Activated CD4-positive, alpha-beta T cell treated with anti-CD3 and anti-CD28 coated beads, Interleukin-2, amount 10 ng/mL, durations not matched to agents 24 days and 14 days (primary cell): ENCODE measurements around the gene C16orf74. TPM values are rescaled to one million over a fixed set of nuclear protein-coding genes. Genes with fewer than 3 reads are reported as not detected.
A peak's percentile ranks its signal among the peaks of the same experiment; 100 is the strongest.

Experiments used
- DNase-seq: peaks from one replicate; pipeline ENCODE4 v3.0.0; 2022
- H3K27ac Mint-ChIP-seq: one replicate; pipeline ENCODE4 v1.8.0; 2022; ENCODE audit warnings: mild to moderate bottlenecking, mixed read lengths
- H3K27me3 Mint-ChIP-seq: one replicate; pipeline ENCODE4 v1.8.0; 2022; ENCODE audit warnings: mixed read lengths
- H3K36me3 Mint-ChIP-seq: one replicate; pipeline ENCODE4 v1.8.0; 2022; ENCODE audit warnings: low read depth, mild to moderate bottlenecking, mixed read lengths
- H3K4me1 Mint-ChIP-seq: one replicate; pipeline ENCODE4 v1.8.0; 2021; ENCODE audit warnings: mixed read lengths
- H3K4me3 Mint-ChIP-seq: one replicate; pipeline ENCODE4 v1.8.0; 2022; ENCODE audit warnings: mild to moderate bottlenecking, moderate library complexity, mixed read lengths
- H3K9me3 Mint-ChIP-seq: one replicate; pipeline ENCODE4 v1.8.0; 2021; ENCODE audit warnings: mixed read lengths
- intact Hi-C: fragments of 100-400 bp; cut with micrococcal nuclease; formaldehyde crosslinking; loops from one replicate; pipeline ENCODE4 v1.15.1; 2023
- total RNA-seq: library from RNA; stranded (reverse); gene quantifications from 2 replicates; pipeline ENCODE4 v1.2.3, GENCODE V29; 2022

The C16orf74 gene
- total RNA-seq, 1 donor from 2014 or later = 0.19 TPM

DNA sequence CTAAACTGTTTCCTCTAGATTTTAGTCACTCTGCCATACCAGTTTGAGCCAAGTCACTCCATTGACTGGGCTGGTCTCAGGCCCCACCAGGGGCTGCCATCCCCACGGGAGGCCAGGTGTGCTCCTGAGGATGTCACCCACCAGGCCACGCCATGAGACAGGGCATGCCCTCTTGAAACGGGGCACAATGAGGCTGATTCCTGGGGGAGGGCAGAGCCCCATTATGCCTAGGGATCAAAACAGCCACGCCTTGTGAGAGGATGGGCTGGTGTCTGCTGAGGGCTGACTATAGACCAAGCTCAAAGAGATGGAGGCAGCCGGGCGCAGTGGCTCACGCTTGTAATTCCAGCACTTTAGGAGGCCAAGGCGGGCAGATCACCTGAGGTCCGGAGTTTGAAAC, 83.6 kb downstream of the C16orf74 start:
- Mint-ChIP-seq H3K36me3 (peaks cover 52% of the 10 kb centered on the region), H3K4me1 (peaks cover 1% of the 10 kb centered on the region), H3K27me3 (no peaks in the 10 kb centered on the region), H3K27ac (no peak overlapping the region), H3K4me3 (no peak overlapping the region), H3K9me3 (no peaks in the 10 kb centered on the region)
- no peak for DNase-seq
- intact Hi-C loops = no loop called here

DNA sequence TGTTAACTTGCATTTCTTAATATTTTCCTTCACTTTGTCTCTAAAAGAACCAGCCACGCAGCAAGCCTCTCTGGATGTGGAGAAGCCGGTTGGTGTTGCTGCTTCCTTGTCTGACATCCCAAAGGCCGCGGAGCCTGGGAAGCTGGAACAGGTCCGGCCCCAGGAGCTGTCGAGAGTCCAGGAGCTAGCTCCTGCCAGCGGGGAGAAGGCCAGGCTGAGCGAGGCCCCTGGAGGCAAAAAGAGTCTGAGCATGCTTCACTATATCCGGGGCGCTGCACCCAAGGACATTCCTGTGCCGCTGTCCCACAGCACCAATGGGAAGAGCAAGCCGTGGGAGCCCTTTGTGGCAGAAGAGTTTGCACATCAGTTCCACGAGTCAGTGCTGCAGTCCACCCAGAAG, 85.0 kb downstream of the C16orf74 start:
- intact Hi-C loops = no loop called here
- Mint-ChIP-seq H3K4me3 (no peak overlapping the region), H3K9me3 (no peaks in the 10 kb centered on the region), H3K4me1 (peaks cover 1% of the 10 kb centered on the region), H3K27ac (no peak overlapping the region), H3K36me3 (peaks cover 47% of the 10 kb centered on the region), H3K27me3 (no peaks in the 10 kb centered on the region)
- DNase-seq = no peak

DNA sequence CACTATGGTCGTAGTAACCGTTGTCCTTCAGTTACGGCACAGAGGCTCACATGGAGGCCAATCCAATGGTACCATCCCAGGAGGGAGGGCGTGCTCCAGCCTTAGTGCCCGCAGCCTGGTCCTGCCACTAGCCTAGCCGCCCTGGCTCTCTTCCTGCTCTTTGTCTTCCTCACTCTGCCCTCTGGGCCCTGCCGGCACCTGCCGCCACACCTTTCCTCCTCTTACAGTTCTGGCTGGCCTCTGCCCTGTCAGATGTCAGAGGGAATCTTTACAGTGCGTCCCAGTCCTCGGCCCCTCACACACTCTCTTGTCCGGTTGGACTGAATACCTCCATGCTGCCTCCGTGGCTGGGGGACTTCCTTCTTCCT, 85.5 kb downstream of the C16orf74 start:
- H3K36me3 Mint-ChIP-seq = peaks cover 43% of the 10 kb centered on the region
- no peak overlapping the region for H3K27ac Mint-ChIP-seq
- intact Hi-C loops = no loop called here
- no peak for DNase-seq
- H3K4me1 Mint-ChIP-seq = peaks cover 1% of the 10 kb centered on the region
- no peak overlapping the region for H3K4me3 Mint-ChIP-seq
- H3K27me3 Mint-ChIP-seq = no peaks in the 10 kb centered on the region
- H3K9me3 Mint-ChIP-seq = no peaks in the 10 kb centered on the region

DNA sequence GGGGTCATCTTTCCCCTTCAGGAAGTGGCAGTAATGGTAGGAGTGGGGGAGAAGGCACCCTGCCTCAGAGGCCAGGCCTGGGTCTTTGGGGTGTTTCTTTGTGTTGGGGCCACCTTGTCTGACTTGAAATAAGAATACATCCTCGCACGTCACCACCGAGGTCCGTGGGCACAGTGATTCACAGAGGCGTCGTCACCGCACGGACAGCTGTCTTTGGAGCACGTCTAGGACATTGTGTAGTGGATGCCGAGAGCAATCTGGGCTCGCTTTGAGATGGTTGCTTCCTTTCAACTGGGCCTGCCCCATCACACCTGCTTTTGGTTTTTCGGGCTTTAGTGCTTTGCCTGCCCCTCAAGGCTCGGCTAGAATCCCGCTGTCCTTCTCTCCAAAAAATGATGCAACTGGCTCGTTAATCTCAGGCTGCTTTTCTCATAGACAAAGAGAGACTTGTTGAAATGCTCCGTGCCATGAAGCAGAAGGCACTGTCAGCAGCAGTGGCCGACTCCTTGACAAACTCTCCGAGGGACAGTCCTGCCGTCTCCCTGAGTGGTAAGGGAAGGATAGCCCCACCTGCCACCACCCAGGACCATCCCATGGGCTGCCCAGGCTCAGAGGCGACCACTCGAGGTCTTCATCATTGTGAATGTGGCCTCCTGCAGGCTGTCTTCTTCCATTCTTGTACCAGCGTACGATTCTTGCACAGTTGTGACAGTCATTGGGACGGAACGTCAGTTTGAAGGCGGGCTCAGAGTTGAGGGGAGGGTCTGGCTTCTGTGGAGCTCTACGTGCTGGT, 86.1 kb downstream of the C16orf74 start:
- DNase-seq = no peak
- Mint-ChIP-seq H3K27me3 (no peaks in the 10 kb centered on the region), H3K4me1 (peaks cover 2% of the 10 kb centered on the region), H3K27ac (no peak overlapping the region), H3K36me3 (peaks cover 38% of the 10 kb centered on the region), H3K9me3 (no peaks in the 10 kb centered on the region), H3K4me3 (no peak overlapping the region)
- intact Hi-C loops = no loop called here

DNA sequence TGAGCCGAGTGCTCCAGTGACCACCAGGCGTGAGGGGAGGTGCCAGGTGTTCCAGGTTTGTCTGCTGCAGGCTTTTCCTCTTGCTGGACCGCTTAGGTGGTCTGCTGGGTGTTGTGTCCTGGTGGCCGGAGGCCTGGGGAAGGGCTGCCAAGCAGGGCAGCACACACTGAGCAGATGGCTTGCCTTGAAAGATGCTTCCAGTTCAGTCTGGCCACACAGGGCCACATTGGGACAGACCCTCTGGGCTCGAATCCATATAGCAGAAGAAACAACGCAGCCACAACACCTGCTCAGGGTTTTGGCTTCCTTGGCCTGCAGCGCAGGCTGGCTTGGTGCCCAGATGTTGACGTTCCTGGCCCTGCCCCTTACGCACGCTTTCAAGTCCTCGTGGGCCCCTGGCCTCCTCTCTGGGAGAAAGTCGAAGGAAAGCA, 87.0 kb downstream of the C16orf74 start:
- H3K4me3 Mint-ChIP-seq = no peak overlapping the region
- intact Hi-C loops = no loop called here
- no peaks in the 10 kb centered on the region for H3K9me3 Mint-ChIP-seq
- no peaks in the 10 kb centered on the region for H3K27me3 Mint-ChIP-seq
- H3K4me1 Mint-ChIP-seq = peaks cover 4% of the 10 kb centered on the region
- H3K27ac Mint-ChIP-seq = no peak overlapping the region
- H3K36me3 Mint-ChIP-seq = peaks cover 35% of the 10 kb centered on the region
- no peak for DNase-seq

DNA sequence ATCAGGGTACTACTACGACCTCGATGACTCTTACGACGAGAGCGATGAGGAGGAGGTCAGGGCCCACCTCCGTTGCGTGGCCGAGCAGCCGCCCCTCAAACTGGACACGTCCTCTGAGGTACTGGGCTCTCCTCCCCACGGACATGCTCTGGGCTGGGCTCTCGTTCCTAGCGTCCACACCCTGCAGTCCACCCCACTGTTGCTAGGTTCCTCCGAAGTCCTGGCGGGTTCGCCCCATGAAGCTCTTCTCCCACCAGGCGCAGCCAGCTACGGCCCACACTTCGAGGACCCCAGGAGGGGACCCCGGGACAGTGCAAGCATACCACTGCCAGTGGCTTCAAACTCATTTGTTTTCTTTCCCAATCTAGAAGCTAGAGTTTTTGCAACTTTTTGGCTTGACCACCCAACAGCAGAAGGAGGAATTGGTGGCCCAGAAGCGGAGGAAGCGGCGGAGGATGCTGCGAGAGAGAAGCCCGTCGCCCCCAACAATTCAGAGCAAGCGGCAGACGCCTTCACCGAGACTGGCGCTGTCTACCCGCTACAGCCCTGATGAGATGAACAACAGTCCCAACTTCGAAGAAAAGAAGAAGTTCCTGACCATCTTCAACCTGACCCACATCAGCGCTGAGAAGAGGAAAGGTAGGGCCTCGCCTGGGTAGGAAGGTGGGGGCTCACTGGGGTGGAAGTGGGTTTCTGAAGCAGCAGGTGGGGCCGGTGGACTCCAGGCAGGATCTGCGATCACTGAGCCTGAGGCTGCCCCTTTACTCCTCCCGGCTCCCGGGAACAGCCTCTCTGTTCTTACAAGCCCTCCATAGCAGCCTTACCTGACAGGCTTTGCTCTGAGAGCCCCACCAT, 87.7 kb downstream of the C16orf74 start:
- Mint-ChIP-seq H3K9me3 (no peaks in the 10 kb centered on the region), H3K27ac (no peak overlapping the region), H3K27me3 (no peaks in the 10 kb centered on the region), H3K4me1 (peaks cover 4% of the 10 kb centered on the region), H3K4me3 (no peak overlapping the region), H3K36me3 (peaks cover 33% of the 10 kb centered on the region)
- DNase-seq = no peak
- intact Hi-C loops = no loop called here

DNA sequence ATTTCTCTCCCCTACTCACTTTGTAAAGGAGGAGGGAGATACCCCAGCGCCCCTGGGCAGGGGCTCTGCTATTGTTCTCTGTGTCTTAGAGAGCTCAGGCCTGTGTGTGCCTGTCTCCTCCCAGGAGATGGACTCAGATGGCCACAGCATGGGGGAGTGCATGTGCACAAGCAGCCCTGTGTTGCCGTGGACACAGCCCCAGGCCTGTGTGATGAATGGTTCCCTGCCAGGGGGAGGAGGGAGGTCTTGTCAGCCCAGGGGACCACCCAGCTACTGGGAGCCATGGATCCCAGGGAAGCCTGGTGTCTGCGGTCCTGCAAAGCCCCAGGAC, 88.4 kb downstream of the C16orf74 start:
- Mint-ChIP-seq H3K27ac (no peak overlapping the region), H3K27me3 (no peaks in the 10 kb centered on the region), H3K36me3 (peaks cover 29% of the 10 kb centered on the region), H3K9me3 (no peaks in the 10 kb centered on the region), H3K4me1 (peaks cover 3% of the 10 kb centered on the region), H3K4me3 (no peak overlapping the region)
- no peak for DNase-seq
- intact Hi-C loops = no loop called here

DNA sequence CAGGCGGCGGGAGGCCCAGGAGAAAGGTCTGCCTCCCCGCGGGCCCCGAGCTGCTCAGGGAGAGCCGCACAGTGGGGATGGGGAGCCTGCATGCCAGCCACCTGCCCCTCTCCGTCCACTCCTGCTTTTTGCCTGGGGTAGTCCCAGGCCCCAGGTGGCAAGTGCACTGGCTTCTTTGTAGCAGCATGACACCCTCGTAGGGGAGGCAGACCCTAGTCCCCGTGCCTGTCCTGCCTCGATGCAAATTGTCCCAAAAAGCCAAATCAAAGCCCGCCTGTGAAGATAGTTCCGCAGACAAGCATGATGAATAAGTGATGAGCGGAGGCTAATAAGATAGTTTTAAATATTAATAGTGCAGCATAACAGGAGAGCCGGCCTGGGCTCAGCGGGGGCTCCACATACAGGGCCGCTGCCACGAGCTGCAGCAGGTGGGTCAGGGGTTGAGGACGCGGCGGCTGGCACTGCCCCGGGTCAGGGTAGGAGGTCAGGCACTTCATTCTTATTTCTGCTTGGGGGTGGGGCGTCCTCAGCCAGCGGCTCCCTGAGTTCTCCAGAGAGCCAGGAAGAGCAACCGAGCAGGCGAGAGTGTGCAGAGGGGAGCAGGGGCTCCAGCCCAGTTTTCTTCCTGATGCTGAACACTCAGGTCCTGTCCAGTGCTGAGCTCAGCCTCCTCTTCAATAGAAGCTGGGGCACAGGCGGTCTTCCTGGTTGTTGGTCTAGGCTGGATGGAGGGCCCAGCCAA, 89.0 kb downstream of the C16orf74 start:
- peaks cover 3% of the 10 kb centered on the region for H3K4me1 Mint-ChIP-seq
- H3K36me3 Mint-ChIP-seq = peaks cover 28% of the 10 kb centered on the region
- intact Hi-C loops = no loop called here
- DNase-seq = no peak
- H3K27me3 Mint-ChIP-seq = no peaks in the 10 kb centered on the region
- H3K4me3 Mint-ChIP-seq = no peak overlapping the region
- no peak overlapping the region for H3K27ac Mint-ChIP-seq
- no peaks in the 10 kb centered on the region for H3K9me3 Mint-ChIP-seq

DNA sequence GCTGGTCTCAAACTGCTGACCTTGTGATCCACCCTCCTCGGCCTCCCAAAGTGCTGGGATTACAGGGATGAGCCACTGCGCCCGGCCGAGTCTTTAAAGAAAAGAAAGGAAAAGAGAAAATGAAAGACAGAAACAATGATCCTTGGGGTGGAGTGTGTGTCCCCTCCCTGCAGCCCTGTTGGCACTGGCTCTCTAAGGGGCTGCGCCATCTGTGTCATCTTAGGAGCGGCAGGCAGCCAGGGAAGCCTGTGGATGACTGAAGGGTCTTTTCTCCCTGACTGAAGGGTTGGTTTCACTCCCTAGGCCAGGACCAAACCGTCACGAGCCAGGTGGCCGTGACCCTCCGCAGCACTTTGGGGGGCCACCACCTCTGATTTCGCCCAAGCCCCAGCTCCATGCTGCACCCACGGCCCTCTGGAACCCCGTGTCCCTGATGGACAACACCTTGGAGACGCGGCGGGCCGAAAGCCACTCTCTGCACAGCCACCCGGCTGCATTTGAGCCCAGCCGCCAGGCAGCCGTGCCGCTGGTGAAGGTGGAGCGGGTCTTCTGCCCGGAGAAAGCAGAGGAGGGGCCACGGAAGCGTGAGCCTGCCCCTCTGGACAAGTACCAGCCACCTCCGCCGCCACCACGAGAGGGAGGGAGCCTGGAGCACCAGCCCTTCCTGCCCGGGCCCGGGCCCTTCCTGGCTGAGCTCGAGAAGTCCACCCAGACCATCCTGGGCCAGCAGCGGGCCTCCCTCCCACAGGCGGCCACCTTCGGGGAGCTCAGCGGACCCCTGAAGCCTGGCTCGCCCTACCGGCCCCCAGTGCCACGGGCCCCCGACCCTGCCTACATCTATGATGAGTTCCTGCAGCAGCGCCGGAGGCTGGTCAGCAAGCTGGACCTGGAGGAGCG, 89.8 kb downstream of the C16orf74 start:
- no peak overlapping the region for H3K27ac Mint-ChIP-seq
- H3K9me3 Mint-ChIP-seq = no peaks in the 10 kb centered on the region
- H3K36me3 Mint-ChIP-seq = peaks cover 27% of the 10 kb centered on the region
- no peak overlapping the region for H3K4me3 Mint-ChIP-seq
- H3K4me1 Mint-ChIP-seq = peaks cover 3% of the 10 kb centered on the region
- intact Hi-C loops = no loop called here
- H3K27me3 Mint-ChIP-seq = no peaks in the 10 kb centered on the region
- DNase-seq = no peak

DNA sequence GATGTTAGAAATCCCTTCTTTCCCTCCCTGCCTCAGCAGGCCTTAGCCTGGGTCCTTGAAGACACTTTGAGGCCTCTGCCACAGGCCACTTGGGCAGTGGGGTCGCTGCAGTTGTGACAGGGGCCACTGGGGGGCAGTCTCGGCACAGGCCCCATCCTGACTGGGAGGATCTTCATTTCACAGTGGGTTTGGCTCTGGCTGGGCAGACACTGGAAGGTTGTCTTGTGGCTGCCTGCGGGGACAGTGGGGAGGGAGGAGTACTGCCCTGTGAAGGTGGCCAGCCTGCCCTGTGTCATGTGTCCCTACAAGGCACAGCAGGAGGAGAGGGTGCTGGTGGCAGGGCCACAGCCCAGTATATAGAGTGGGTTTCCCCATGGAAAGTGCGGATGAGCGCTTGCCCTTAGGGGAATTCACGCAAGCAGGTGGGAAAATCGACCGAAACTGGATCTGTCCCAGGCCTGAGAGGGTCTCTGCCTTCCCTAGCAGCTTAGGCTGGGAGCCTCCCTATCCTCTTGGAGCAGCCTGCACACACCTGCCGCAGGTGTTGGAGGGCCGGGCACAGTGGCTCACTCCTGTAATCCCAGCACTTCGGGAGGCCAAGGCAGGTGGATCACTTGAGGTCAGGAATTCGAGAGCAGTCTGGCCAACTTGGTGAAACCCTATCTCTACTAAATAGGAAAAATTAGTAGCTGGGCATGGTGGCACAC, 90.9 kb downstream of the C16orf74 start:
- peaks cover 3% of the 10 kb centered on the region for H3K4me1 Mint-ChIP-seq
- no peak overlapping the region for H3K4me3 Mint-ChIP-seq
- H3K9me3 Mint-ChIP-seq = no peaks in the 10 kb centered on the region
- H3K27me3 Mint-ChIP-seq = no peaks in the 10 kb centered on the region
- DNase-seq = peak; percentile 88
- intact Hi-C loops = loop anchor here (1.0 kb wide), 1 partner anchor 58 kb away; no protein-coding TSS in a partner anchor
- peak overlapping the region; percentile 41 for H3K27ac Mint-ChIP-seq
- H3K36me3 Mint-ChIP-seq = peaks cover 23% of the 10 kb centered on the region

DNA sequence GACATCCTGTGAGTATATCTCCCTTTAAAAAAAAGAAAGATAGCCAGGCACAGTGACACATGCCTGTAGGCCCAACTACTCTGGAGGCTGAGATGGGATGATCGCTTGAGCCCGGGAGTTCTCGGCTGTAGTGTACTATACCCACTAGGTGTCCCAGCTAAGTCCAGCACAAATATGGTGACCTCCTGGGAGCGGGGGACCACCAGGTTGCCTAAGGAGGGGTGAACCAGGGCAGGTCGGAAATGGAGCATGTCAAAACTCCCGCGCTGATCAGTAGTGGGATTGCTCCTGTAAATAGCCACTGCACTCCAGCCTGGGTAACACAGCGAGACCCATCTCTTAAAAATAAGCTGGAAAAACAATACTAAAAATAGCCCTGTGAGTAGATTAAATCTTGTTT, 91.6 kb downstream of the C16orf74 start:
- Mint-ChIP-seq H3K9me3 (no peaks in the 10 kb centered on the region), H3K4me1 (peaks cover 3% of the 10 kb centered on the region), H3K27ac (no peak overlapping the region), H3K4me3 (no peak overlapping the region), H3K36me3 (peaks cover 25% of the 10 kb centered on the region), H3K27me3 (no peaks in the 10 kb centered on the region)
- intact Hi-C loops = loop anchor here (1.0 kb wide), 1 partner anchor 59 kb away; no protein-coding TSS in a partner anchor
- DNase-seq = no peak

DNA sequence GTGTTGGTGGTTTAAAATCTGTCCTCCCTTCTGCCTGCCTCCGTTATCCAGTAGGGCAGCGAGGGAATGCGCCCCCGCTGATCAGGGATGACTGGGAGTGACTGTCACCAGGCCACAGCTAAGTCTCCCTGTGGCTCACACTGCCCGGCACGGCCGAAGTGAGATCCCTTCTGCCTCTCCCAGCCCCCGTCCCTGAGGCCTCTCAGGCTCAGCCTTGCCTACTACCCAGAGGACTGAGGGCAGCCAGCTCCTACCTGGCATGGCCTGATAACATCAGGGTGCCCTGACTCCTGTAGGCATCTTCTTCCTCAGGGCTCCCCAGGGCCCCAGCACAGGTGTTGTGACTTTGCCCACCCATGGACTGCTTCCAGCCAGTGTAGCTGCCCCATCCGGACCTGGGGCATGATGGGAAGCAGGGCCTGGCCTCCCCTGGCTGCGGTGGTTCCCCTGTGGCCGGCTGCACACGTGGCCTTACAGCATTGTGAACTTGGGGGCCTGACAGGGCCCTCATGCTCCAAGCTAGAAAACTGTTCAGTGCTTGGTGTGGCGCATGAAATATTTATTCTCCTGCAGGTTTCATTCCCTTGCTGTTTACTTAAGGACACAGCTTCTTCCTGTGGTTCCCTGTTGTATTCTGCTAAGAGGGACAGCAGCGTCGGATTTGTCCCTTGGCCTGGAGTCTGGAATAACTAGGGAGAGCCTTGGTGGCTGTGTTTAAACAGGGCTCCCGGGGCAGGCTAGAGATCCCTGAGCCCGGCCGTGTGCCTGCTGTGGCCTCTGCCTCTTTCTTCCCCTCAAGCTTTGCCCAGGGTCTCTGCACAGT, 92.2 kb downstream of the C16orf74 start:
- H3K9me3 Mint-ChIP-seq = no peaks in the 10 kb centered on the region
- peaks cover 3% of the 10 kb centered on the region for H3K4me1 Mint-ChIP-seq
- H3K27ac Mint-ChIP-seq = no peak overlapping the region
- H3K27me3 Mint-ChIP-seq = no peaks in the 10 kb centered on the region
- H3K36me3 Mint-ChIP-seq = peaks cover 25% of the 10 kb centered on the region
- no peak overlapping the region for H3K4me3 Mint-ChIP-seq
- no peak for DNase-seq
- intact Hi-C loops = loop anchor here (1.0 kb wide), 1 partner anchor 60 kb away; no protein-coding TSS in a partner anchor
